ENCODE results near the gene TCF4.

DNA sequence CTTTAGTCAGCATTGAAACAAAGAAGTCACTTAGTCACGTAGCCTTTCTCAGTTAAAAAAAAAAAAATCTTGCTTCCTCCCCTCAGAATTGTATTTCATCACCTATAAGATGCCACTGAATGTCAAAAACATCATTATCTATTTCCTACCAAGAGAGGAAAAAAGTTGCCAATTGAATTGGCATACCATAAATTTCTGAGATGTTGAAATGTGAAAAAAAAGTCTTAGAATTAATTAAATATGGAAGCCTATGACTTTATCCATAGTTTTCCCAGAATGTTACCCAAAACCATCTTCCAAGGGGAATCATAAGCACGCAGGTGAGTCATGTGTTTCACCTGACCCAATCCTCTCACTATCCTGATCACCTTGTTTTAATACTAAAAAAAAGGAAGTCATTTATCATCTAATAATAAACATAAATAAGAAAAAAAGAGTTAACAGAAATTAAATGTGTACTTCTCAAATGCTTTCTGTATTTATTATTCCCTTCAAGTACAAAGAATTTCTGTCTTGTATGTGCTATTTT, 205.7 kb downstream of the TCF4 start:
- TF ChIP-seq, protein P1, sequence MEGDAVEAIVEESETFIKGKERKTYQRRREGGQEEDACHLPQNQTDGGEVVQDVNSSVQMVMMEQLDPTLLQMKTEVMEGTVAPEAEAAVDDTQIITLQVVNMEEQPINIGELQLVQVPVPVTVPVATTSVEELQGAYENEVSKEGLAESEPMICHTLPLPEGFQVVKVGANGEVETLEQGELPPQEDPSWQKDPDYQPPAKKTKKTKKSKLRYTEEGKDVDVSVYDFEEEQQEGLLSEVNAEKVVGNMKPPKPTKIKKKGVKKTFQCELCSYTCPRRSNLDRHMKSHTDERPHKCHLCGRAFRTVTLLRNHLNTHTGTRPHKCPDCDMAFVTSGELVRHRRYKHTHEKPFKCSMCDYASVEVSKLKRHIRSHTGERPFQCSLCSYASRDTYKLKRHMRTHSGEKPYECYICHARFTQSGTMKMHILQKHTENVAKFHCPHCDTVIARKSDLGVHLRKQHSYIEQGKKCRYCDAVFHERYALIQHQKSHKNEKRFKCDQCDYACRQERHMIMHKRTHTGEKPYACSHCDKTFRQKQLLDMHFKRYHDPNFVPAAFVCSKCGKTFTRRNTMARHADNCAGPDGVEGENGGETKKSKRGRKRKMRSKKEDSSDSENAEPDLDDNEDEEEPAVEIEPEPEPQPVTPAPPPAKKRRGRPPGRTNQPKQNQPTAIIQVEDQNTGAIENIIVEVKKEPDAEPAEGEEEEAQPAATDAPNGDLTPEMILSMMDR (IDR thresholded peaks at IDR 0.05 in 8 of 11, conservative IDR thresholded peaks at IDR 0.05 in 3 of 11): no peak
- TF ChIP-seq POLR2A (IDR thresholded peaks at IDR 0.05): no peak
- no peak for TF ChIP-seq POLR2AphosphoS5 (IDR thresholded peaks at IDR 0.05)

Data from spleen (tissue), 7 donors.